HEK293 (cell line): ENCODE measurements around the gene ZFR.

Experiments used
- BCL11A ChIP-seq: fragments of 450-650 bp; formaldehyde crosslinking; IDR thresholded peaks from 2 replicates; pipeline ENCODE4 v1.5.1; 2016; ENCODE audit warnings: low read depth, missing biosample characterization, missing genetic modification characterization
- GLIS1 ChIP-seq: fragments of 450-650 bp; formaldehyde crosslinking; IDR thresholded peaks from 2 replicates; pipeline ENCODE4 v1.5.1; 2016; ENCODE audit warnings: missing biosample characterization, missing genetic modification characterization
- MEIS1 ChIP-seq: sonication (generic); formaldehyde crosslinking; IDR thresholded peaks from 2 replicates; pipeline ENCODE4 v1.8.1; 2022; ENCODE audit warnings: missing genetic modification reagents, mild to moderate bottlenecking, borderline replicate concordance
- MZF1 ChIP-seq: fragments of 450-650 bp; formaldehyde crosslinking; IDR thresholded peaks from 2 replicates; pipeline ENCODE4 v1.5.1; 2017; ENCODE audit warnings: missing biosample characterization, missing genetic modification characterization, borderline replicate concordance
- PBX3 ChIP-seq: sonication (generic); formaldehyde crosslinking; IDR thresholded peaks from 2 replicates; pipeline ENCODE4 v1.8.1; 2022; ENCODE audit warnings: mild to moderate bottlenecking, moderate library complexity, missing genetic modification reagents
- PRDM1 ChIP-seq: fragments of 450-650 bp; formaldehyde crosslinking; IDR thresholded peaks from 2 replicates; pipeline ENCODE4; 2016; ENCODE audit warnings: missing biosample characterization, missing genetic modification characterization
- PRDM4 ChIP-seq: fragments of 450-650 bp; formaldehyde crosslinking; IDR thresholded peaks from 2 replicates; pipeline ENCODE4 v1.5.1; 2017; ENCODE audit warnings: missing biosample characterization, missing genetic modification characterization
- RBAK ChIP-seq: fragments of 450-650 bp; formaldehyde crosslinking; IDR thresholded peaks from 2 replicates; pipeline ENCODE4 v1.5.1; 2016; ENCODE audit warnings: missing biosample characterization, missing genetic modification characterization
- REST ChIP-seq: fragments of 450-650 bp; formaldehyde crosslinking; IDR thresholded peaks from 2 replicates; pipeline ENCODE4 v1.5.1; 2016; ENCODE audit warnings: missing biosample characterization, missing genetic modification characterization
- SP2 ChIP-seq: fragments of 450-650 bp; formaldehyde crosslinking; IDR thresholded peaks from 2 replicates; pipeline ENCODE4 v1.5.1; 2016; ENCODE audit warnings: missing biosample characterization, missing genetic modification characterization
- ZBTB7A ChIP-seq: fragments of 450-650 bp; formaldehyde crosslinking; IDR thresholded peaks from 2 replicates; pipeline ENCODE4 v1.5.1; 2016; ENCODE audit warnings: low read depth, missing biosample characterization, missing genetic modification characterization
- ZFP3 ChIP-seq: fragments of 450-650 bp; formaldehyde crosslinking; IDR thresholded peaks from 2 replicates; pipeline ENCODE4 v1.5.1; 2016; ENCODE audit warnings: low read depth, missing biosample characterization, missing genetic modification characterization
- ZFP37 ChIP-seq: fragments of 450-650 bp; formaldehyde crosslinking; IDR thresholded peaks from 2 replicates; pipeline ENCODE4 v1.5.1; 2016; ENCODE audit warnings: missing biosample characterization, missing genetic modification characterization
- ZNF133 ChIP-seq: fragments of 450-650 bp; formaldehyde crosslinking; IDR thresholded peaks from 2 replicates; pipeline ENCODE4 v1.5.1; 2016; ENCODE audit warnings: missing biosample characterization, missing genetic modification characterization
- ZNF16 ChIP-seq: fragments of 450-650 bp; formaldehyde crosslinking; IDR thresholded peaks from 2 replicates; pipeline ENCODE4 v1.5.1; 2016; ENCODE audit warnings: low read depth, missing biosample characterization, missing genetic modification characterization
- ZNF184 ChIP-seq: fragments of 450-650 bp; IDR thresholded peaks from 2 replicates; pipeline ENCODE4 v1.5.1; 2018; ENCODE audit warnings: missing biosample characterization, mild to moderate bottlenecking, missing genetic modification characterization
- ZNF2 ChIP-seq: fragments of 450-650 bp; formaldehyde crosslinking; IDR thresholded peaks from 2 replicates; pipeline ENCODE4 v1.5.1; 2016; ENCODE audit warnings: missing biosample characterization, missing genetic modification characterization
- ZNF223 ChIP-seq: fragments of 450-650 bp; formaldehyde crosslinking; IDR thresholded peaks from 2 replicates; pipeline ENCODE4 v1.5.1; 2016; ENCODE audit warnings: missing biosample characterization, missing genetic modification characterization
- ZNF274 ChIP-seq, 2 experiments: fragments of 200-500 bp in 1 of 2; fragments of 450-650 bp in 1 of 2; sonication (Bioruptor generic) in 1 of 2; formaldehyde crosslinking in 1 of 2; IDR thresholded peaks; 2 replicates each; pipeline versions ENCODE4 v1.5.1 to v1.6.1; 2014 to 2016; ENCODE audit warnings: borderline replicate concordance in 1 of 2, inconsistent platforms in 1 of 2, low read length in 1 of 2, missing biosample characterization in 1 of 2, missing genetic modification characterization in 1 of 2
- ZNF394 ChIP-seq: fragments of 450-650 bp; formaldehyde crosslinking; IDR thresholded peaks from 2 replicates; pipeline ENCODE4 v1.5.1; 2016; ENCODE audit warnings: missing biosample characterization, missing genetic modification characterization, mild to moderate bottlenecking, moderate library complexity, borderline replicate concordance
- ZNF398 ChIP-seq: fragments of 450-650 bp; formaldehyde crosslinking; IDR thresholded peaks from 2 replicates; pipeline ENCODE4 v1.5.1; 2017; ENCODE audit warnings: missing biosample characterization, missing genetic modification characterization
- ZNF423 ChIP-seq: fragments of 450-650 bp; formaldehyde crosslinking; IDR thresholded peaks from 2 replicates; pipeline ENCODE4 v1.5.1; 2016; ENCODE audit warnings: missing biosample characterization, missing genetic modification characterization
- ZNF449 ChIP-seq: fragments of 450-650 bp; formaldehyde crosslinking; IDR thresholded peaks from 2 replicates; pipeline ENCODE4 v1.5.1; 2017; ENCODE audit warnings: missing biosample characterization, mild to moderate bottlenecking, missing genetic modification characterization, moderate library complexity
- ZNF580 ChIP-seq: fragments of 450-650 bp; formaldehyde crosslinking; IDR thresholded peaks from 2 replicates; pipeline ENCODE4 v1.5.1; 2016; ENCODE audit warnings: missing biosample characterization, missing genetic modification characterization
- ZNF623 ChIP-seq: fragments of 450-650 bp; formaldehyde crosslinking; IDR thresholded peaks from 2 replicates; pipeline ENCODE4 v1.5.1; 2016; ENCODE audit warnings: missing biosample characterization, missing genetic modification characterization
- ZNF629 ChIP-seq: fragments of 450-650 bp; formaldehyde crosslinking; IDR thresholded peaks from 2 replicates; pipeline ENCODE4 v1.5.1; 2017; ENCODE audit warnings: missing biosample characterization, missing genetic modification characterization

Gene ZFR

GRCh38 chr5:32444431-32445286 is at the start of gene ZFR (continued):
- TF ChIP-seq ZNF133 (tag by site-specific recombination) = no peak
- TF ChIP-seq ZNF580 (tag by site-specific recombination) = 0 out of 2 replicates have a peak, but pooled peaks have one; percentile 61
- 0 out of 2 replicates have a peak, but pooled peaks have one; percentile 33 for TF ChIP-seq ZNF184 (tag by site-specific recombination)
- no peak for TF ChIP-seq ZNF16 (tag by site-specific recombination)
- TF ChIP-seq RBAK = no peak
- peak; percentile 43; the same call in 1 of the 2 replicates for TF ChIP-seq ZNF394 (tag by site-specific recombination)
- TF ChIP-seq ZNF449 = peak; percentile 79; the same call in 1 of the 2 replicates
- 0 out of 2 replicates have a peak, but pooled peaks have one; percentile 32 for TF ChIP-seq ZNF2 (tag by site-specific recombination)
- TF ChIP-seq ZBTB7A (tag by site-specific recombination) = no peak
- 0 out of 2 replicates have a peak, but pooled peaks have one; percentile 29 for TF ChIP-seq REST (tag by site-specific recombination)
- TF ChIP-seq MEIS1 (CRISPR knock-in tag) = no peak
- peak; percentile 16; the same call in 1 of the 2 replicates for TF ChIP-seq ZNF423
- TF ChIP-seq GLIS1 (tag by site-specific recombination) = peak; percentile 70
- peak; percentile 84 for TF ChIP-seq PBX3
- no peak for TF ChIP-seq ZFP37 (tag by site-specific recombination)
- TF ChIP-seq PRDM4 (tag by site-specific recombination) = no peak
- no peak for TF ChIP-seq ZFP3 (tag by site-specific recombination)
- TF ChIP-seq BCL11A (tag by site-specific recombination) = 0 out of 2 replicates have a peak, but pooled peaks have one; percentile 27
- TF ChIP-seq ZNF223 (tag by site-specific recombination) = peak; percentile 81; the same call in 1 of the 2 replicates
- no peak for TF ChIP-seq ZNF623
- TF ChIP-seq ZNF274 (IDR thresholded peaks at IDR 0.05; ENCODE audit: low read length) = no peak
- no peak for TF ChIP-seq ZNF274 (tag by site-specific recombination; IDR thresholded peaks at IDR 0.05; ENCODE audit: borderline replicate concordance)
- TF ChIP-seq ZNF629 (tag by site-specific recombination) = peak; percentile 35; the same call in 1 of the 2 replicates
- TF ChIP-seq MZF1 (tag by site-specific recombination) = peak; percentile 33; the same call in 1 of the 2 replicates
- TF ChIP-seq SP2 (tag by site-specific recombination) = peak; percentile 16; the same call in 1 of the 2 replicates
- peak; percentile 42; the same call in 1 of the 2 replicates for TF ChIP-seq ZNF398 (tag by site-specific recombination)
- TF ChIP-seq PRDM1 (tag by site-specific recombination) = peak; percentile 99
